Right lobe of liver (tissue), 4 donors: ENCODE results near the gene ACOT11.

Experiments
- POLR2A ChIP-seq: fragments of 450-650 bp; IDR thresholded peaks from one replicate; pipeline ENCODE4 v1.6.1; 2017; ENCODE audit warnings: antibody characterized with exemption, mild to moderate bottlenecking
- TF ChIP-seq, protein P1 (sequence below), 4 donors: fragments of 200-600 bp in 3 of 4; fragments of 450-650 bp in 1 of 4; IDR thresholded peaks; one replicate each; pipeline versions ENCODE4 v1.5.1 to v1.8.0; 2016 to 2022; ENCODE audit warnings: antibody characterized with exemption in 4 of 4, mild to moderate bottlenecking in 2 of 4
- donor health status: DM: no; HTN: no; CAD: no.
- donor health status: DM: no; HTN: no; CAD: no.
- donor health status: DM: no; HTN: yes; CAD: no.

- TF ChIP-seq, protein P1, sequence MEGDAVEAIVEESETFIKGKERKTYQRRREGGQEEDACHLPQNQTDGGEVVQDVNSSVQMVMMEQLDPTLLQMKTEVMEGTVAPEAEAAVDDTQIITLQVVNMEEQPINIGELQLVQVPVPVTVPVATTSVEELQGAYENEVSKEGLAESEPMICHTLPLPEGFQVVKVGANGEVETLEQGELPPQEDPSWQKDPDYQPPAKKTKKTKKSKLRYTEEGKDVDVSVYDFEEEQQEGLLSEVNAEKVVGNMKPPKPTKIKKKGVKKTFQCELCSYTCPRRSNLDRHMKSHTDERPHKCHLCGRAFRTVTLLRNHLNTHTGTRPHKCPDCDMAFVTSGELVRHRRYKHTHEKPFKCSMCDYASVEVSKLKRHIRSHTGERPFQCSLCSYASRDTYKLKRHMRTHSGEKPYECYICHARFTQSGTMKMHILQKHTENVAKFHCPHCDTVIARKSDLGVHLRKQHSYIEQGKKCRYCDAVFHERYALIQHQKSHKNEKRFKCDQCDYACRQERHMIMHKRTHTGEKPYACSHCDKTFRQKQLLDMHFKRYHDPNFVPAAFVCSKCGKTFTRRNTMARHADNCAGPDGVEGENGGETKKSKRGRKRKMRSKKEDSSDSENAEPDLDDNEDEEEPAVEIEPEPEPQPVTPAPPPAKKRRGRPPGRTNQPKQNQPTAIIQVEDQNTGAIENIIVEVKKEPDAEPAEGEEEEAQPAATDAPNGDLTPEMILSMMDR (IDR thresholded peaks at IDR 0.05): peak in 3 of 4 donors; percentile 16 to 31 (median 20)
- no peak for TF ChIP-seq POLR2A
Observed at GRCh38 chr1:54547601-54548388, at the start of gene ACOT11.
